Naive thymus-derived CD4-positive, alpha-beta T cell (primary cell): ENCODE data around the gene DPH6. TPM values are rescaled to one million over a fixed set of nuclear protein-coding genes. Genes with fewer than 3 reads are reported as not detected.

ENCODE experiments used
- ATAC-seq: fragments of 150-1000 bp; cut with Tn5 transposase; 2 replicates; pipeline ENCODE4 v1.10.0; 2021; ENCODE audit warnings: mild to moderate bottlenecking, moderate library complexity
- CTCF ChIA-PET: fragments of 350-600 bp; sonication (Branson Sonifier 250); formaldehyde crosslinking; loops from one replicate; lab custom pipeline; 2021; ENCODE audit warnings: antibody characterized with exemption; lab: Charles Lee
- POLR2A ChIA-PET: fragments of 350-600 bp; sonication (Branson Sonifier 250); formaldehyde crosslinking; loops from one replicate; lab custom pipeline; 2021; ENCODE audit warnings: antibody characterized with exemption, inconsistent platforms; lab: Charles Lee
- DNase-seq, 9 donors: peaks; one replicate each; pipeline versions ENCODE4 v3.0.0 to v3.0.0-alpha.2; 2020 to 2022; ENCODE audit warnings: mixed read lengths in 1 of 9
- H3K27ac ChIP-seq: one replicate; pipeline ENCODE4 v1.7.0; 2013; ENCODE audit warnings: mild to moderate bottlenecking, low read depth, low read length, moderate library complexity
- H3K27me3 ChIP-seq, 2 donors: one replicate each; pipeline ENCODE4 v1.7.0; 2013; ENCODE audit warnings: low read length in 2 of 2, mild to moderate bottlenecking in 2 of 2, moderate library complexity in 2 of 2; ENCODE audit not compliant: control insufficient read depth in 2 of 2, insufficient read depth in 2 of 2
- H3K36me3 ChIP-seq, 3 experiments: 1 replicate in 2 of 3; 2 replicates in 1 of 3; pipeline ENCODE4 v1.7.0; 2013; ENCODE audit warnings: low read length in 3 of 3, mild to moderate bottlenecking in 3 of 3, moderate library complexity in 1 of 3; ENCODE audit not compliant: insufficient read depth in 3 of 3, control insufficient read depth in 2 of 3
- H3K4me1 ChIP-seq, 2 donors: one replicate each; pipeline ENCODE4 v1.7.0; 2013; ENCODE audit warnings: low read length in 2 of 2, mild to moderate bottlenecking in 2 of 2, moderate library complexity in 1 of 2; ENCODE audit not compliant: control insufficient read depth in 2 of 2, insufficient read depth in 2 of 2
- H3K4me3 ChIP-seq: 2 replicates; pipeline ENCODE4 v1.7.0; 2013; ENCODE audit warnings: mild to moderate bottlenecking, low read length
- H3K9me3 ChIP-seq, 3 experiments: 1 replicate in 2 of 3; 2 replicates in 1 of 3; pipeline ENCODE4 v1.7.0; 2013; ENCODE audit warnings: low read length in 3 of 3; ENCODE audit not compliant: control insufficient read depth in 2 of 3
- H3K27ac Mint-ChIP-seq, 9 donors: one replicate each; pipeline ENCODE4 v1.8.0; 2020 to 2022; ENCODE audit warnings: mixed read lengths in 9 of 9, mild to moderate bottlenecking in 8 of 9, moderate library complexity in 5 of 9, inconsistent platforms in 2 of 9
- H3K27me3 Mint-ChIP-seq, 5 donors: one replicate each; pipeline ENCODE4 v1.8.0; 2021 to 2022; ENCODE audit warnings: mixed read lengths in 5 of 5, mild to moderate bottlenecking in 1 of 5
- H3K36me3 Mint-ChIP-seq, 5 donors: one replicate each; pipeline ENCODE4 v1.8.0; 2020 to 2022; ENCODE audit warnings: mixed read lengths in 5 of 5, mild to moderate bottlenecking in 3 of 5, inconsistent platforms in 1 of 5
- H3K4me1 Mint-ChIP-seq, 7 donors: one replicate each; pipeline ENCODE4 v1.8.0; 2020 to 2022; ENCODE audit warnings: mixed read lengths in 7 of 7, mild to moderate bottlenecking in 3 of 7, inconsistent platforms in 1 of 7
- H3K4me3 Mint-ChIP-seq, 10 donors: one replicate each; pipeline ENCODE4 v1.8.0; 2020 to 2022; ENCODE audit warnings: mild to moderate bottlenecking in 10 of 10, mixed read lengths in 10 of 10, moderate library complexity in 6 of 10, inconsistent platforms in 2 of 10
- H3K9me3 Mint-ChIP-seq, 11 donors: one replicate each; pipeline ENCODE4 v1.8.0; 2020 to 2022; ENCODE audit warnings: mixed read lengths in 11 of 11, mild to moderate bottlenecking in 4 of 11, inconsistent platforms in 1 of 11, moderate library complexity in 1 of 11
- intact Hi-C, 2 donors: fragments of 100-400 bp; cut with micrococcal nuclease; formaldehyde crosslinking; loops; one replicate each; pipeline ENCODE4 v1.15.1; 2023
- polyA plus RNA-seq, 2 donors: library from polyadenylated mRNA; unstranded; fragments of 300-500 nt; fragmentation: Illumina TruSeq; gene quantifications; one replicate each; pipeline ENCODE4 v1.2.3, GENCODE V29; 2021
- total RNA-seq, 6 experiments: library from RNA in 5 of 6; stranded (reverse) in 5 of 6; gene quantifications; 1 replicate in 5 of 6; 2 replicates in 1 of 6; pipeline ENCODE4 v1.2.3 and lab custom pipeline; 2021 to 2026

DPH6 gene
- total and polyA plus RNA-seq, 7 experiments from 2014 or later = 10.5 to 28.9 (median 14.8) TPM

- no peaks in the 10 kb centered on the region for H3K27me3 ChIP-seq
- DNase-seq = no peak
- H3K36me3 ChIP-seq = no peaks in the 10 kb centered on the region
- Mint-ChIP-seq H3K36me3 (peaks cover 0 to 54% (median 34%) of the 10 kb centered on the region in 5 donors), H3K4me3 (no peak overlapping the region), H3K27ac (no peak overlapping the region), H3K9me3 (peaks cover 0 to 12% (median 3%) of the 10 kb centered on the region in 11 donors), H3K27me3 (no peaks in the 10 kb centered on the region), H3K4me1 (peaks cover 0 to 1% (median 0%) of the 10 kb centered on the region in 7 donors)
- intact Hi-C loops = no loop called here
- no peaks in the 10 kb centered on the region for H3K9me3 ChIP-seq
- ATAC-seq = no peak
- no peaks in the 10 kb centered on the region for H3K4me1 ChIP-seq
- no peak overlapping the region for H3K27ac ChIP-seq
- no peak overlapping the region for H3K4me3 ChIP-seq
- POLR2A ChIA-PET = no interaction called here
- CTCF ChIA-PET = no interaction called here
Measured at GRCh38 chr15:35427496-35427895, 118.5 kb downstream of the DPH6 start.

- peaks cover 0 to 12% (median 3%) of the 10 kb centered on the region in 11 donors for H3K9me3 Mint-ChIP-seq
- no peaks in the 10 kb centered on the region for H3K9me3 ChIP-seq
- no peak overlapping the region for H3K4me3 Mint-ChIP-seq
- ChIA-PET CTCF (no interaction called here), POLR2A (no interaction called here)
- no peaks in the 10 kb centered on the region for H3K27me3 ChIP-seq
- no peak overlapping the region for H3K4me3 ChIP-seq
- H3K27ac Mint-ChIP-seq = no peak overlapping the region
- intact Hi-C loops = no loop called here
- no peaks in the 10 kb centered on the region for H3K27me3 Mint-ChIP-seq
- peaks cover 0 to 1% (median 0%) of the 10 kb centered on the region in 7 donors for H3K4me1 Mint-ChIP-seq
- peaks cover 0 to 50% (median 30%) of the 10 kb centered on the region in 5 donors for H3K36me3 Mint-ChIP-seq
- no peaks in the 10 kb centered on the region for H3K4me1 ChIP-seq
- H3K36me3 ChIP-seq = no peaks in the 10 kb centered on the region
- ATAC-seq (no peak), DNase-seq (no peak)
- H3K27ac ChIP-seq = no peak overlapping the region
Measured at GRCh38 chr15:35427091-35427490, 118.9 kb downstream of the DPH6 start.

- Histone ChIP-seq H3K9me3 (no peaks in the 10 kb centered on the region), H3K4me3 (no peak overlapping the region), H3K36me3 (no peaks in the 10 kb centered on the region), H3K27me3 (no peaks in the 10 kb centered on the region), H3K27ac (no peak overlapping the region), H3K4me1 (no peaks in the 10 kb centered on the region)
- Mint-ChIP-seq H3K4me1 (no peaks in the 10 kb centered on the region), H3K27me3 (no peaks in the 10 kb centered on the region), H3K9me3 (peaks cover 0 to 1% (median 0%) of the 10 kb centered on the region in 11 donors), H3K36me3 (peaks cover 0 to 10% (median 7%) of the 10 kb centered on the region in 5 donors), H3K4me3 (no peak overlapping the region), H3K27ac (no peak overlapping the region)
- intact Hi-C loops = loop anchor here in 1 of 2 donors (10.0 kb wide), 1 partner anchor 284 kb away; no protein-coding TSS in a partner anchor
- CTCF ChIA-PET = no interaction called here
- ATAC-seq (no peak), DNase-seq (no peak)
- POLR2A ChIA-PET = no interaction called here
Measured at GRCh38 chr15:35410775-35411174, 135.2 kb downstream of the DPH6 start.

- H3K9me3 ChIP-seq = no peaks in the 10 kb centered on the region
Measured at GRCh38 chr15:35399901-35400300, 146.1 kb downstream of the DPH6 start.

GRCh38 chr15:35397027-35397426, 148.9 kb downstream of the DPH6 start:
- Mint-ChIP-seq H3K4me3 (no peak overlapping the region), H3K27ac (no peak overlapping the region), H3K9me3 (peaks cover 0 to 11% (median 5%) of the 10 kb centered on the region in 11 donors), H3K27me3 (no peaks in the 10 kb centered on the region), H3K36me3 (peaks cover 0 to 68% (median 35%) of the 10 kb centered on the region in 5 donors), H3K4me1 (peaks cover 0 to 1% (median 0%) of the 10 kb centered on the region in 7 donors)
- no peak for ATAC-seq
- ChIA-PET CTCF (no interaction called here), POLR2A (no interaction called here)
- Histone ChIP-seq H3K4me1 (no peaks in the 10 kb centered on the region), H3K27me3 (no peaks in the 10 kb centered on the region), H3K36me3 (peaks cover 0 to 3% (median 0%) of the 10 kb centered on the region in 3 experiments), H3K27ac (no peak overlapping the region), H3K4me3 (no peak overlapping the region), H3K9me3 (no peaks in the 10 kb centered on the region)
- intact Hi-C loops = no loop called here
- DNase-seq = no peak

More at GRCh38 chr15:35399901-35400300, 146.1 kb downstream of the DPH6 start:
- H3K27me3 Mint-ChIP-seq = no peaks in the 10 kb centered on the region
- H3K4me1 Mint-ChIP-seq = peaks cover 0 to 1% (median 0%) of the 10 kb centered on the region in 7 donors
- DNase-seq (no peak), ATAC-seq (no peak)
- Histone ChIP-seq H3K27me3 (no peaks in the 10 kb centered on the region), H3K4me3 (no peak overlapping the region), H3K4me1 (no peaks in the 10 kb centered on the region), H3K36me3 (peaks cover 0 to 3% (median 0%) of the 10 kb centered on the region in 3 experiments), H3K27ac (no peak overlapping the region)
- CTCF ChIA-PET = no interaction called here
- peaks cover 0 to 9% (median 0%) of the 10 kb centered on the region in 11 donors for H3K9me3 Mint-ChIP-seq
- H3K4me3 Mint-ChIP-seq = no peak overlapping the region
- POLR2A ChIA-PET = no interaction called here
- no peak overlapping the region for H3K27ac Mint-ChIP-seq
- peaks cover 0 to 63% (median 27%) of the 10 kb centered on the region in 5 donors for H3K36me3 Mint-ChIP-seq
- intact Hi-C loops = no loop called here

GRCh38 chr15:35394416-35394815, 151.5 kb downstream of the DPH6 start:
- Mint-ChIP-seq H3K36me3 (peaks cover 0 to 52% (median 23%) of the 10 kb centered on the region in 5 donors), H3K4me1 (no peaks in the 10 kb centered on the region), H3K4me3 (no peak overlapping the region), H3K27me3 (no peaks in the 10 kb centered on the region), H3K27ac (no peak overlapping the region), H3K9me3 (peaks cover 0 to 11% (median 6%) of the 10 kb centered on the region in 11 donors)
- Histone ChIP-seq H3K36me3 (peaks cover 0 to 3% (median 0%) of the 10 kb centered on the region in 3 experiments), H3K4me1 (no peaks in the 10 kb centered on the region), H3K4me3 (no peak overlapping the region), H3K27ac (no peak overlapping the region), H3K27me3 (no peaks in the 10 kb centered on the region), H3K9me3 (no peaks in the 10 kb centered on the region)
- intact Hi-C loops = no loop called here
- ATAC-seq (no peak), DNase-seq (no peak)
- ChIA-PET POLR2A (no interaction called here), CTCF (no interaction called here)

- H3K4me3 Mint-ChIP-seq = no peak overlapping the region
- no peaks in the 10 kb centered on the region for H3K4me1 Mint-ChIP-seq
- DNase-seq (no peak), ATAC-seq (no peak)
- ChIA-PET CTCF (no interaction called here), POLR2A (no interaction called here)
- H3K9me3 Mint-ChIP-seq = peaks cover 0 to 16% (median 6%) of the 10 kb centered on the region in 11 donors
- no peaks in the 10 kb centered on the region for H3K4me1 ChIP-seq
- no peak overlapping the region for H3K4me3 ChIP-seq
- no peaks in the 10 kb centered on the region for H3K27me3 ChIP-seq
- no peak overlapping the region for H3K27ac Mint-ChIP-seq
- H3K27me3 Mint-ChIP-seq = no peaks in the 10 kb centered on the region
- peaks cover 0 to 2% (median 0%) of the 10 kb centered on the region in 3 experiments for H3K36me3 ChIP-seq
- intact Hi-C loops = no loop called here
- no peaks in the 10 kb centered on the region for H3K9me3 ChIP-seq
- no peak overlapping the region for H3K27ac ChIP-seq
- peaks cover 0 to 45% (median 23%) of the 10 kb centered on the region in 5 donors for H3K36me3 Mint-ChIP-seq
Measured at GRCh38 chr15:35393398-35393797, 152.6 kb downstream of the DPH6 start.
